EL (cell line): ENCODE results near the gene LCN9.

Source experiments
- DNase-seq: peaks from one replicate; pipeline ENCODE4 v3.0.0-alpha.2; 2016

LCN9 gene

GRCh38 chr9:135701067-135701958 lies 38.2 kb downstream of the LCN9 start:
- no peak for DNase-seq

- DNase-seq, result peak; percentile 49
Observed at GRCh38 chr9:135701959-135702721, 39.0 kb downstream of the LCN9 start, which contains the start of gene KCNT1. KCNT1 (plus strand) TSS chr9:135702185; CDS start chr9:135702259, 74 bp downstream.

GRCh38 chr9:135703726-135704125 lies 40.6 kb downstream of the LCN9 start:
- no peak for DNase-seq

GRCh38 chr9:135704483-135704882 lies 41.4 kb downstream of the LCN9 start:
- no peak for DNase-seq

- no peak for DNase-seq
Observed at GRCh38 chr9:135705376-135705775, 42.3 kb downstream of the LCN9 start.

- DNase-seq, result no peak
Observed at GRCh38 chr9:135706288-135706687, 43.2 kb downstream of the LCN9 start.

- DNase-seq, result no peak
Observed at GRCh38 chr9:135707252-135708138, 44.4 kb downstream of the LCN9 start.

GRCh38 chr9:135708164-135708563 lies 45.1 kb downstream of the LCN9 start:
- DNase-seq, result no peak

GRCh38 chr9:135711391-135711790 lies 48.3 kb downstream of the LCN9 start:
- no peak for DNase-seq

GRCh38 chr9:135711881-135712280 lies 48.8 kb downstream of the LCN9 start:
- DNase-seq, result no peak

- DNase-seq, result no peak
Observed at GRCh38 chr9:135712613-135713295, 49.6 kb downstream of the LCN9 start.

GRCh38 chr9:135714242-135715055 lies 51.3 kb downstream of the LCN9 start:
- no peak for DNase-seq

GRCh38 chr9:135715056-135715595 lies 52.0 kb downstream of the LCN9 start:
- no peak for DNase-seq

GRCh38 chr9:135716045-135716444 lies 52.9 kb downstream of the LCN9 start:
- no peak for DNase-seq
